Endodermal cell (in vitro differentiated cells): ENCODE data around the gene CHN1. TPM values are rescaled to one million over a fixed set of nuclear protein-coding genes. Genes with fewer than 3 reads are reported as not detected.

Experiments
- DNase-seq: peaks from one replicate; pipeline ENCODE4 v3.0.0-alpha.2; 2017
- H3K27ac ChIP-seq: 2 replicates; pipeline ENCODE4 v1.5.1; 2013; ENCODE audit warnings: mild to moderate bottlenecking, low read depth, low read length, moderate library complexity
- H3K27me3 ChIP-seq: 2 replicates; pipeline ENCODE4 v1.6.1; 2013; ENCODE audit warnings: mild to moderate bottlenecking, low read length, moderate library complexity; ENCODE audit not compliant: insufficient read depth, control insufficient read depth, poor library complexity, severe bottlenecking
- H3K36me3 ChIP-seq: 2 replicates; pipeline ENCODE4 v1.7.0; 2013; ENCODE audit warnings: mild to moderate bottlenecking, low read length, moderate library complexity; ENCODE audit not compliant: control insufficient read depth, insufficient read depth
- H3K4me1 ChIP-seq: one replicate; pipeline ENCODE4 v1.7.0; 2013; ENCODE audit warnings: low read length; ENCODE audit not compliant: control insufficient read depth, insufficient read depth
- H3K4me3 ChIP-seq: 2 replicates; pipeline ENCODE4 v1.5.1; 2013; ENCODE audit warnings: mild to moderate bottlenecking, low read length, moderate library complexity
- H3K9ac ChIP-seq: 2 replicates; pipeline ENCODE4 v1.6.1; 2013; ENCODE audit warnings: mild to moderate bottlenecking, low read length, moderate library complexity; ENCODE audit not compliant: poor library complexity, severe bottlenecking; ENCODE audit errors: extremely low read depth
- H3K9me3 ChIP-seq: 2 replicates; pipeline ENCODE4 v1.6.1; 2013; ENCODE audit warnings: mild to moderate bottlenecking, low read length, moderate library complexity; ENCODE audit not compliant: control insufficient read depth
- H3K27ac Mint-ChIP-seq: 2 replicates; pipeline ENCODE4 v1.8.0; 2020; ENCODE audit warnings: mixed read lengths
- H3K27me3 Mint-ChIP-seq: 2 replicates; pipeline ENCODE4 v1.8.0; 2021; ENCODE audit warnings: mild to moderate bottlenecking, mixed read lengths; ENCODE audit not compliant: insufficient read depth
- H3K36me3 Mint-ChIP-seq: 2 replicates; pipeline ENCODE4 v1.8.0; 2020; ENCODE audit warnings: low read depth, mixed read lengths
- H3K4me1 Mint-ChIP-seq: 2 replicates; pipeline ENCODE4 v1.8.0; 2020; ENCODE audit warnings: mixed read lengths
- H3K4me3 Mint-ChIP-seq: 2 replicates; pipeline ENCODE4 v1.8.0; 2020; ENCODE audit warnings: mild to moderate bottlenecking, moderate library complexity, mixed read lengths
- H3K9me3 Mint-ChIP-seq: 2 replicates; pipeline ENCODE4 v1.8.0; 2020; ENCODE audit warnings: mild to moderate bottlenecking, mixed read lengths
- CTCF ChIP-seq: fragments of 200-600 bp; sonication (generic); conservative IDR thresholded peaks from 2 replicates; pipeline ENCODE4 v1.5.0; 2021; ENCODE audit warnings: antibody characterized with exemption, mild to moderate bottlenecking
- WGBS, 2 experiments: methylation state at CpG; one replicate each; pipeline versions ENCODE4 v1.1.5 to v1.1.7; 2013; ENCODE audit warnings: missing lambda C conversion rate in 2 of 2, mixed read lengths in 1 of 2; ENCODE audit not compliant: insufficient coverage in 1 of 2, insufficient read length in 1 of 2; 5-methylcytosine and 5-hydroxymethylcytosine counted together
- total RNA-seq, 2 donors: library from RNA; stranded (reverse); fragmentation: NEBNext Ultra II Directional in 1 of 2; extraction: Animal tissue kit (Norgen Biotek cat#: 25700) in 1 of 2; gene quantifications; 2 replicates in 1 of 2; 3 replicates in 1 of 2; pipeline ENCODE4 v1.2.1, GENCODE V29; 2021

CHN1 gene
- total RNA-seq, 2 donors from 2014 or later, result 24.3 to 28.8 TPM

DNA sequence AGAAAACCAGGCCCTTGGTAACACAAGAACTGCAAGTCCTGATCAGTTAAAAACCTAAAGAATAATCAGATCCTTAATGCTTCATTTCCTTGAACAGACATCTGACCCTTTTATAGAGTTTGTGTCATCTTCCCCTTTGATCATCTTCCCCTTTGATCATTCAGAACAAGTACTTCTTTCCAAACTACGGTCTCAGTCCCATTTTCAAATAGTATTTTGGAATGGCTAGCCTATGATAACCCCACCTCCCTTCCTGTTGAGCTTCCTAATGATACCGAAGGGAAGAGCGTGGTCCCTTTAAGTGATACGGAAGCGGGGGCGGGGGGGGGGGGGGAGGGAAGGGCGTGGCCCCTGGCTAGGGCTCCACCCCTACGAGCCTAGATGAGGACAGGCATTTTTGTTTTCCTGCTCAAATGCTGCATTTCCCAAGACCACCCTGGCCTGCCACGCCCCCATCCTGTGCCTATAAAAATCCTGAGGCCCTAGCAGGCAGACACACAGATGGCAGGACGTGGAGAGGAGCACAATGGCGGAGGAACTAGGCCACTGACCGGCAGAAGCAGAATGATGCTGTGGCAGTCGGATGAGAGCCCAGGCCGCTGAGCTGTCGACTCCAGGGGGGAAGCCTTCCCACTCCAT, 216.8 kb downstream of the CHN1 start:
- Histone ChIP-seq H3K4me1 (peaks cover 16% of the 10 kb centered on the region), H3K27me3 (no peaks in the 10 kb centered on the region), H3K9ac (no peak overlapping the region), H3K27ac (peak overlapping the region; percentile 19), H3K9me3 (no peaks in the 10 kb centered on the region), H3K36me3 (no peaks in the 10 kb centered on the region), H3K4me3 (no peak overlapping the region)
- DNase-seq, result peak; percentile 83
- 64 to 84% methylated on average over 4 to 15 of the region's 15 CpGs for WGBS, 2 experiments
- no peaks in the 10 kb centered on the region for H3K36me3 Mint-ChIP-seq
- no peak for TF ChIP-seq CTCF
- H3K27me3 Mint-ChIP-seq, result no peaks in the 10 kb centered on the region
- peaks cover 33% of the 10 kb centered on the region for H3K4me1 Mint-ChIP-seq
- H3K27ac Mint-ChIP-seq, result no peak overlapping the region
- H3K9me3 Mint-ChIP-seq, result no peaks in the 10 kb centered on the region
- H3K4me3 Mint-ChIP-seq, result no peak overlapping the region

GRCh38 chr2:174787487-174788205, 217.5 kb downstream of the CHN1 start:
- Histone ChIP-seq H3K36me3 (no peaks in the 10 kb centered on the region), H3K4me1 (peaks cover 13% of the 10 kb centered on the region), H3K9ac (no peak overlapping the region), H3K27me3 (no peaks in the 10 kb centered on the region), H3K27ac (peak overlapping the region; percentile 69), H3K4me3 (no peak overlapping the region), H3K9me3 (no peaks in the 10 kb centered on the region)
- Mint-ChIP-seq H3K27ac (no peak overlapping the region), H3K9me3 (no peaks in the 10 kb centered on the region), H3K36me3 (no peaks in the 10 kb centered on the region), H3K27me3 (no peaks in the 10 kb centered on the region), H3K4me3 (no peak overlapping the region), H3K4me1 (peaks cover 26% of the 10 kb centered on the region)
- no peak for TF ChIP-seq CTCF
- 40 to 64% methylated on average over 1 to 5 of the region's 5 CpGs for WGBS, 2 experiments
- DNase-seq, result peak; percentile 79

GRCh38 chr2:174786066-174786725, 219.0 kb downstream of the CHN1 start:
- Mint-ChIP-seq H3K9me3 (no peaks in the 10 kb centered on the region), H3K4me1 (peaks cover 15% of the 10 kb centered on the region), H3K27ac (no peak overlapping the region), H3K4me3 (no peak overlapping the region), H3K27me3 (no peaks in the 10 kb centered on the region), H3K36me3 (no peaks in the 10 kb centered on the region)
- H3K9ac ChIP-seq, result no peak overlapping the region
- no peaks in the 10 kb centered on the region for H3K27me3 ChIP-seq
- H3K4me3 ChIP-seq, result no peak overlapping the region
- H3K9me3 ChIP-seq, result no peaks in the 10 kb centered on the region
- TF ChIP-seq CTCF, result no peak
- H3K36me3 ChIP-seq, result no peaks in the 10 kb centered on the region
- 94 to 100% methylated on average over 2 to 8 of the region's 8 CpGs for whole genome bisulfite sequencing, 2 experiments
- H3K4me1 ChIP-seq, result no peaks in the 10 kb centered on the region
- peak; percentile 5 for DNase-seq
- no peak overlapping the region for H3K27ac ChIP-seq
